Inflammatory macrophage (primary cell): ENCODE data around the gene DDB1.

ENCODE experiments used
- DNase-seq, 2 donors: peaks; one replicate each; pipeline ENCODE4 v3.0.0-alpha.2; 2020 to 2022

The DDB1 gene

DNA sequence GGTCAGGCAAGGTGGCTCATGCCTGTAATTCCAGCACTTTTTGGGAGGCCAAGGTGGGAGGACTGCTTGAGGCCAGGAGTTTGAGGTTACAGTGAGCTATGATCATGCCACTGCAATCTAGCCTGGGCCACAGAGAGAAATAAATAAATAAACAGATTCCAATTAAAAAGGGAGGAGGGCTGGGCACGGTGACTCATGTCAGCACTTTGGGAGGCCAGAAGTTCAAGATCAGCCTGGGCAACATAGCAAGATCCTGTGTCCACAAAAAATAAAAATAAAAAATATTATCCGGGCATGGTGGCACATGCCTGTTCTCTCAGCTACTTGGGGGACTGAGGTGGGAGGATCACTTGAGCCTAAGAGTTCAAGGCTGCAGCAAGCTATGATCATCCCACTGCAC, 21.3 kb upstream of the DDB1 start:
- no peak for DNase-seq

DNA sequence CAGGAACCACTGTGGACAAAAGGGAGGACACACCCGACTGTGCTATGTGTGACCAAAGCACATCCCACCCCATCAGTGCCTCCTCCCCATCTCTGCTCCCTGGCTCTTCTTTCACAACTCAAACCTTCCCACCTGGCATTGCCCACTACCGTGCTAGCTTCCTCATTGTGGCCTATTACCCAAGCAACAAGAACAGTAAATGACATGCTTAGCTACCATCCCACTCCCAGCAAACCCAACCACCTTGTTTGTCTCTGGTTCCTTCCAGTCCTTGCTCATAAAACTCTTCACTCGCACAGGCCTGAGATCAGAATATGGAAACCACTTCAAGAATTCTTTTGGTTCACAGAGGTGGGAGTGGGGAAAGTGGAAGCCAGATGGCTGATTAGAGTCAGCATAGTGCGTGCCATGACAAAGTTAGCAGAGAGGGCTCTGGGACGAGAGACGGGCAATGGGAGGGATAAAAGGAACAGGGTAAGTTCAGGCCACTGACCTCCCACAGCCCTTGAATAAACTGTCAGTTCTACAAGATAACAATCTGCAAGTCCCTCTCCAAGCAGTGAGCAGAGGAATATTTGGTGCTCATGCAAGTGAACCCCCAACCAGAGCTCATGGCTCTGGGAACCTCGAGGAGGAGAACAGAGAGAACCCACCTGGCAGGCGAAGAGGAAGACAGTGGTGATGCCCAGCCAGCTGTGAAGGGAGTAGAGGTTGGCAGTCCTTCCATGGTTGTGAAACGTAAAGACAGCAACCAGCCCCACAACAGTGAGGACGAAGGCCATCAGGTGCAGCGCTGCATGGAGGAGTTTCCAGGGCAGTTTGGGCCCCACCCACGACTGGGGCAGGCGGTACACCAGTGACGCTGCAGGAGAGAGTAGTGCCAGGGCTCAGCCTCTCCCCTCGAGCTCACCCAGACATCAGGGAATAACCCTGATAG, 20.5 kb upstream of the DDB1 start:
- peak; percentile 20 to 55 for DNase-seq

DNA sequence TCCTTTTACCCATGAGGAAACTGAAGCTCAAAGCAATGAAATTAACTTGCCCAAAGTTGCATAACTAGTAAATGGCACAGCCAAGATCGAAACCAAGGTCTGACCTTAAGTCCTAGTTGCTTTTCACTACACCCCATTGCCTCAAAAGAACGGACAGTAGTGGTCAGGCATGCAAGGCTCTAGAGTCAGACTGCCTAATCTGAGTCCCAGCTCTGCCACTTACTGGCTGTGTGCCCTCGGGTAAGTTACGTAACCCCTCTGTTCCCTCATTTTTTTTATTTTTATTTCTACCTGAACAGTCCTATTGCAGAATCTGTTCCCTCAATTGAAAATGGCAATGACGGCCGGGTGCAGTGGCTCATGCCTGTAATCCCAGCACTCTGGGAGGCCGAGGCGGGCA, 19.1 kb upstream of the DDB1 start:
- no peak for DNase-seq

DNA sequence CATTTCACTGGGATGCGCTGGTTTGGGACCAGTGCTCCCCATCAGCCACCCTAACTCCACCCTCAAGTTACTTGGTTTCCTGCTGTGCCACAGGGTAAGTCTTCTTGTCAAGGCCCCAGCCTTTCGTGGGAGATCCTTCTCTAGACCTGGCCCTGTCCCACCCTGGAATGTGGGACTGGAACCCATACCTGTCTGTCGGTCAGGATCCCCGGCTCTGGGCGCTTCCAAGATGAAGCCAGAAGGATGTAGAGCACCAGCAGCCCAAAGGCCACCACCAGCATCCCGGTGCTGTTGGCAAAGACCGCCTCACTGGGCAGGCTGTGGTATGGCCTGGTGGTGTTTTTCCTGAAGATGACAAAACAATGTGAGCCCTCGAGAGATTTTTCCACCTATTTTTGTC, 17.9 kb upstream of the DDB1 start:
- no peak for DNase-seq

DNA sequence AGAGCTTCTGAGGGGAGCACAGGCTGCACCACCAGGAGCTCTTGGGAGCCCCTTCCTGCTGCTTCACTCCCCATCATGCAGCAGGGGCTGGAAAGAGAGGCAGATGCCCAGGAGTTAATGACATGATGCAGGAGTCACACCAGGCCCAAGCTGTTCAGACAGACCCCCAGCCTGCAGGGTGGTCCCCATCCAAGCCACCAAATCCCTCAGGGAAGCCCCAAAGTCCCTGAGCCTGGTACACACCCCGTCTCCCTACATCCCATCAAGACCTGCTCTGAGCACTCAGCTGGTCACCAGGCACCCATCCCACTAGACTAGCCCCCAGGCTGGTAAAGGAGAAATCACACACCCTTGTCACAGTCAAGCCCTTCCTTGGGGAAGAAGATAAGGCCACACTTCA, 17.4 kb upstream of the DDB1 start:
- no peak for DNase-seq

GRCh38 chr11:61349916-61350315, 17.0 kb upstream of the DDB1 start:
- DNase-seq = no peak

- no peak for DNase-seq
These were observed 16.4 kb upstream of the DDB1 start for GRCh38 chr11:61349189-61349751.

DNA sequence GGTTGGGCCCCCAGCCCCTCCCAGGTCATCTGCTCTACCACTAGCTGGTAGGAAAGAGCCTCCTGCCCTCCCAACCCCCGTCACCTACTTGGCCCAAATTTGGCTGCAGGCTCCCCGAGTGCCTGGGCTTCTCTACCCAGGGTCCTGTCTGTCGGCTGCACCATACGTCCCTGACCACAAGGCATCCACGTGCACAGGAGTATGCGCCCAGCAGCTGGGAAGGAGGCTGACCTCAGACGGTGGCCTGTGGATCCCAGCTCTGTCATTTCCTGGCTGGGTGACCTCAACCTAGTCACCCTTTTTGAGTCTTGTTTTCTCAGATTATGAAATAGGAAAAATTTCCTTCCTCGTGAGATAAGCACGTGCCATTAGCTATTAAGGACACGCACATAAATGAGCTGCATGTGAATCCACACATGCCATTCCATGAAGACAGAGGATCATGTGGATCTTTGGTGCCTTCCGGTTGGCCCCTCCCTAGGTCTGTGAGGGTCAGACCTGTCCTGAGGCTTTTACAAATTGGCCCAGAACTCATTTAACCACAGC, 15.1 kb upstream of the DDB1 start:
- DNase-seq = peak; percentile 85 to 89

DNA sequence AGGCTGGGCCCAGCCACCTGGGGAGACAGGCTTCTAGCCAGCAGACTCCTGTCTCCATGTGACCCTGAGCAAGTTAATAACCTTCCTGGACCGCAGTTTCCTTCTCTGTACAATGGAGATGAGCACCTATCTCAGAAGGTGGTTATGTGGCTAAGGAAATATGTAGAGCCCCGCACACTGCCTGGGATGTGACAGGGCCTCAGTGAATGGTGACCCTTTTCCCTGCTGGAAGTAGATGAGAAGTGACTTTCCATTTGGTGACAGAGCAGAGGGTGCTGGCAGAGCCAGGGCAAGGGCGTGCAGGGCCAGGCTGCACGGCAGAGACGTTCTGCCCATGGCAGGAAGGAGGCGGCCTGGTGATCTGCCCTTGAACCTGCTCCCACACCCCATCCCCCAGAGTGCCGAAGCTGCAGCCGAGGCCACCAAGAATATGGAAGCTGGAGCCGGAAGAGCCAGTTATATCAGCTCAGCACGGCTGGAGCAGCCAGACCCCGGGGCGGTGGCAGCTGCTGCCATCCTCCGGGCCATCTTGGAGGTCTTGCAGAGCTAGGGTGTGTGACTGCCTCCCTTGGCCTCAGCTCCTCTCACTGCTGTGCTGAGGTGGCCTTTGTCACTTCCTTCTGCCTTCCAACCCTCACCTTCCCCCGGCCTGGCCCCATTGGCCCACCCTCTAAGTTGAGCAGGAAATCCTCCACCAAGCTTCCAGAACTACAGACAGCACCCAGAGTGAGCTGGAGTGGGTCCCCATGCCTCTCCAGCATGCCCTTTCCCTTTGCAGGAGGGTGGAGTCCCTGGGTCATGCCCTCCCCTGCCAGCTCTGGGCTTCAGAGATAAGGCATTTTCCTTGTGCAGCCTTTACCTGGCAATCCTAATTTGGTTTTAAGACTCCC, 13.3 kb upstream of the DDB1 start:
- DNase-seq = no peak

DNA sequence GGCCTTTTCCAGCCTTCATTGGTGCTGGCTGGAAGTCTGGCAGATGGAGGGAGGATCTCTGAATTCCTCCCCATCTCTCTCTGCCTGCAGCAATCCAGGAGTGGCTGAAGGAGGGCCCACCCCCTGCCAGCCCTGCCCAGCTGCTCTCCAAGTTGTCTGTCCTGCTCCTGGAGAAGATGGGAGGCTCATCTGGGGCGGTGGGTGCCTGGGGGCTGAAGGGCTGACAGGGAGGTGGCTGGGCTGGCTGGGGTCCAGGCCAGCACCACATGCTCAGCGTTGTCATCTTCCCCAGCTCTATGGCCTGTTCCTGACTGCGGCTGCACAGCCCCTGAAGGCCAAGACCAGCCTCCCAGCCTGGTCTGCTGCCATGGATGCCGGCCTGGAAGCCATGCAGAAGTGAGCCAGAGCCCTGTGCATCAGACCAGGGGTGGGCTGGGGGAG, 12.3 kb upstream of the DDB1 start:
- no peak for DNase-seq

- no peak for DNase-seq
These were observed 11.2 kb upstream of the DDB1 start for GRCh38 chr11:61343792-61344745.

DNA sequence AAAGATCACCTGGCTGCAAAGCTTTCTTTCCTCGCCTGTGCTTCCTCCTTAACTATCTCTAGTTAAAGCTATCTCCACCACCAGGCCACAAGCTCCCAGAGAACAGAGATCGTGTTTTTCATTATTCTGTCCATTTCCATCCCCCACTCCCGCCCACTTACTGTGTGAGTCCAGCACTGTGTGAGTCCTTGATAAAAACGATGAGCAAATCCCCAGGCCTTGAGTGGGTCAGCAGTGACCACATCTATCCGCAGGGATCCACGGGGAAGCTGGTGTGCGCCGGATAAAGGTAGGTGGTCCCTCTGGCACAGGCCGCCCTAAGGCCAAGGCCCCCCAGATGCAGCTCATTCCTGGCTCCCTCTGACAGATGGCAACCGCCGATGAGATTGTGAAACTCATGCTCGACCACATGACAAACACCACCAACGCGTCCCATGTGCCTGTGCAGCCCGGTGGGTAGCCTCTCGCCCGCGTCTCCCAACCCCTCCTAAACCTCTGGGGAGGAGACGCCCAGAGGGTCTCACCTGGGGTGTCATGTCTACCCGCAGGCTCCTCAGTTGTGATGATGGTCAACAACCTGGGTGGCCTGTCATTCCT, 9.4 kb upstream of the DDB1 start:
- peak in 1 of 2 donors; percentile 34 for DNase-seq

DNA sequence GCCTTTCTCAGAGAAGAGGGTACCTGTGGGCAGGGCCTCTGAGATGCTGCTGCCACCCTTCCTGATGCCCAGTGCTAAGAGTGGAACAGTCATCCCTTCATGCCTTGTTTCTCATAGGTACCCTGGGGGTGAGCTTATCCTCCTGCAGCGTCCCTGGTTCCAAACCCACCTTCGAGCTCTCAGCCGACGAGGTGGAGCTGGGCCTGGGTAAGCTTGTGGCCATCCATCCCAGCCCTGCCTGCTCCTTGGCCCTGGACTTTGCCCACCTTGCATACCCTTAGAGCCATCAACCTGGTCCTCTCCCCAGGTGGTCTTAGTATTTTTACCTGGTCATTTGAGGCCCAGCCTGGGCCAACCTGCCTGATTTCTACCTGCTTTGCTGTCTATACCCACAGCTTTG, 8.8 kb upstream of the DDB1 start:
- DNase-seq = no peak

GRCh38 chr11:61340979-61341378, 8.1 kb upstream of the DDB1 start:
- peak; percentile 10 to 56 for DNase-seq

GRCh38 chr11:61339490-61339878, 6.6 kb upstream of the DDB1 start:
- no peak for DNase-seq

DNA sequence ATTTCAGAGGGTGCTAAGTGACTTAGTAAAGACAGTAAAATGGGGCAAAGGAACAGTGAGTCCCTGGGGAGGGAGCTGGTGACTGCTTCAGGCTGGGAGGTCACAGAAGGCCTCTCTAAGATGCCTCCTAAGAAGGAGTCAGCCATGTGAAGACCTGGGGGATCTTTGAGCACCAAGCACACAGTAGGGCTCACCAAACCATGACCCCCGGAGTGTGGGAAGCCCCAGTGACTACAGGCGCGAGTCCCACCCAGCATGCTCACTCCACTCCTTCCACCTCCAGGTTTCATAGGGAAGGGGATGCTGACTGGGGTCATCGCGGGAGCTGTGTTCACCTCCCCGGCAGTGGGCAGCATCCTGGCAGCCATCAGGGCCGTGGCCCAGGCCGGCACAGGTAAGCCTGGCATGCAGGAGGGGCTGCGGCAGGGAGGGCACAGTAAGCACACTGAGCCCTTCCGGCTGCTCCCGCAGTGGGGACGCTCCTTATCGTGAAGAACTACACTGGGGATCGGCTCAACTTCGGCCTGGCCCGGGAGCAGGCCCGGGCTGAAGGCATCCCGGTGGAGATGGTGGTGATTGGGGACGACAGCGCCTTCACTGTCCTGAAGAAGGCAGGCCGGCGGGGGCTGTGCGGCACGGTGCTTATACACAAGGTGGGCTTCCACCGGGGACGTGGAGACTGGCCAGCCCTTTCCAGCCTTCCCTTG, 6.0 kb upstream of the DDB1 start:
- DNase-seq = no peak

DNA sequence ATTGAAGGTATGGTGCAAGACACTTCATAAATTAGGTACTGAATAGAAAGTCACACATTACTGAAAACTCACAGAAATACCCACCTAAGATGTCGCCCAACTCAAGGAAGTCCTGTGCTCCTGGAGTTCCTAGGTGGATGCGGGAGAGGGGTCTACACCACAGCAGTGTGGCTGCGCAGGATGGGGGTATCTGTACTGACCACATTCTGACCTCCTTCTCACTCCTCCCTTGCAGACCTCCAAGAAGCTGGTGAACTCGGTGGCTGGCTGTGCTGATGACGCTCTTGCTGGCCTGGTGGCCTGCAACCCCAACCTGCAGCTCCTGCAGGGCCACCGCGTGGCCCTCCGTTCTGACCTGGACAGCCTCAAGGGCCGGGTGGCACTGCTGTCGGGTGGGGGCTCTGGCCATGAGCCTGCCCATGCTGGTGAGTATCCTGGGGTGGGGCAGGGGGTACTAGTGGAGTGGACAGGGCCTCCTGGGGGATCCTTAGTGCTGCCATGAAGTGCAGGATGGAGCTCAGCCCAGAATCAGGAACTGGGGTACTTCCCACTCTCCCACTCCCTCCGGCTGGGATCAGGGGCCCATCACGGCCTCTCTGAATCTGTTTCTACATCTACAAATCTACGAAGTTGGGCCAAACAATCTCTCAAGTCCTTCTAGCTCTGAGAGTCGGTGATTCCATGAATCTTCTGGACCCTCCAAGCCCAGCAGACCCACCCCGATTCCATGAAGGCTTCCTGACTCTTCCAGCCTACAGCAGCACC, 5.0 kb upstream of the DDB1 start:
- DNase-seq = peak; percentile 18 to 68

DNA sequence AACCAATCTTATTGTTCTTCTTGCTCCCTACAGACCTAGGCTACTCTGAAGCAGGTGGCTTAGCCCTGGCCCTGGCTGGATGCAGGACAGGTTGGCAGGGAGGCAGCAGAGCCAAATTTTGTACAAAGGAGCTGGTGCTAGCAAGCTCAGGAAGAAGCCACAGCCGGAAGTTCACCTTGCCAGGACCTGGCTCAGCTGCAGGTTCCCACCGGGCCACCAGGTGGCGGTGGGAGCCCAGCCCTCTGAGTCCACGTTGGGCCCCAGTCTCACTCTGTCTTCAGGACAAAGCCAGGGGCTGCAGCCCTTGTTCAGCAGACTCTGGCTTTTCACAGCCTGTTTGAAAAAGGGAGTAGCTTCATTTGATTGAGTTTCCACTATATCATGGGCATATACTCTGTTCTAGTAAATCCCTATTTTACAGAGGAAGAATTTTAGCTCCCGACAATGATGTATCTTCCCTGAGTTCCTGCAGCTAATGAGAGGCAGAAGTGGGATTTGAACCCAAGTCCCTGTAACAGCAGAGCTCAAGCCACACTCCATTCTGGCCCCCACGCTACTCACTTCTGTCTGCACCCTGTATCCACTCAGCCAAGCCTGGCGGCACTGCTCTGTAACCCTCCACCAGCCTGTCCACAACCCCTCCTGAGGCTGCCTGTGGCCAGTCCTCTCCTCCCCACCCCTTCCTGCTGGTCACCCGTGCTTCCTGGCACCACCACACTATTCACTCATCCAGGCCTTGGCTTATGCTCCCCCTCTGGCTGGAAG, 3.4 kb upstream of the DDB1 start:
- peak; percentile 64 to 65 for DNase-seq

DNA sequence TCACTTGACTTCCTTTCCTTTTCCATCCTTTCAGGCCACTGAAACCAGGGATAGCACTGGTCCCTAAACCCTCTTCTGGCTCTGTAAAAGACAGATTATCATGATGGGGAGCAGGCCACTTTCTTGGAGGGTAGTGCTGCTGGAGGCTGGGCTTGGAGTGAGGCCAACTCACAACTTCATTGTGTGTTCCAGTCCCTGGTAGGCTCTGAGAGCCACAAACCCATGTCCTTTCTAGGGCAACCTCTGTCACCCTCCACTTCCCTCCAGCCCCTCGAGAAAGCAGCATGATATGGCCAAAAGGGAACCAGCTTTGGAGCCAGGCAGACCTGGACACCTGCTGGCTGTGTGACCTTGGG, 2.4 kb upstream of the DDB1 start:
- DNase-seq = no peak
